Occipital lobe (tissue), 2 donors: ENCODE measurements around the gene CRTAC1. TPM values are rescaled to one million over a fixed set of nuclear protein-coding genes. Genes with fewer than 3 reads are reported as not detected.

Experiments
- DNase-seq: peaks from one replicate; lab custom pipeline; 2025; lab: John Stamatoyannopoulos, UW
- total RNA-seq: library from RNA; depleted of rRNA; stranded (reverse); fragments of >200 nt; gene quantifications from one replicate; pipeline ENCODE4 v1.2.3, GENCODE V29; 2014

Gene CRTAC1
- total RNA-seq, 1 donor from 2014 or later: 11.2 TPM

DNA sequence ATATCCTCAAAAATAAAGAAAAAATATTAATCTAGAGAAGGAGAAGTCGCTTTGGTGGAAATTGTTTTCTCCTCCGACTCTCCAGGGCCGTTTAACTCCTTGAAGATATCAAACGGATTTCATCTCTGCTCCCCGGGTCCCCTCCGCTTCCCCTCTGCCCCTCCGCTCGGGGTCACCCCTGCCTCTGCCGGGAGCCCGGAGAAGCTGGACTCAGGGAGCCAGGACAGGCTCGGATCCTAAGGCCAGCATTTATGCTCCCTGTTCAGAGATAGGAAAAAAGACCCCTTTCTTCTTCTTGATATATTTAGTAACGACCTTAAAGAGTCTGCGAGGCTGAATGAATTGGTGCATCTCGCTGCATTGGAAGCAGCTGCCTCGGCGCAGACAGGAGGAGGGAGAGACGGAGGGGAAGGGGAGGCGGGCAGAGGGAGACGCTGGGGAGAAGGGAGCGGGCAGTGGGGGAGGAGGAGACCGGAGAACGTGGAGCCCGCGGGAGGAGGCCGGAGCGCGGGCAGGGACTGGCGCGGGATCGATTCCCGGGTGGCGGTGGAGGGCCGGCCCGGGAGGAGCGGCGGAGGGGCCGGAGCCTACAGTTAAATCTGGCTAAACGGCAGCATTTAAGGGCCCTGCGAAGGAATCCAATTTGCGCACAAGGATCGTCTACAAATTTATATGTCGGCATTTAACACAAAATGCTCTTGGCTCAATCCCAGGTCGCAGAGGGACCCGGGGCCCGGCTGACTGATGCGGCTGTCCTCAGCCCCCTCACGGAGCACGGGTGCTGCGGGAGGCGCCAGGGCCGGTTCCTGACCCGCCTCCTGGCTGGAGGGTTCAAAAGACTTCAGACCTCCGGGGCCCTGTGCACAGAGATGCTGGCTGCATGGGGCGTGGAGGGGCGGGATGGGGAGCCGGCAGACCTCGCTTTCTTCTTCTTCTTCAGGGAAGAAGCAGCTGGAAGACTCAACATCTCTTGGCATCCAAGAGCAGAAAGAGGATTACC, 55.6 kb downstream of the CRTAC1 start:
- DNase-seq: peak; percentile 46

DNA sequence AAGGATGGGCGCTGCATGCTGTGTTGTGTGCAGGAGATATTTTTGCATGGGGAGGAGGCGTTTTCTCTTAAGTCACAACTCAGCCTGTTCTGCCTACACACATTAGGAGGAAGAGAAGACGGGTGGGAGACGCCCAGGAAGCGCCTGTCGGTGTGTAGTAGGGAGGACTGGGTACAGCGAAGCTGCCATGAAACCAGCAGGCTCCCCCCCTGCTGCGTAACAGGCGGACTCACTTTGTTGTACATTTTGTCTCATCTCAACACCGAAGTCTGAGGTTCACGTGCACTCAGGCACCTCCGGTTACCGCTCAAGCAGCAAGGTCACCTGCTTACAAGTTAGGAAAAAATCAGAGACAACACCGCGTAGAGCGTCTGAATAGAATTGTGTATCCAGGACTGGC, 56.3 kb downstream of the CRTAC1 start:
- peak; percentile 56 for DNase-seq

DNA sequence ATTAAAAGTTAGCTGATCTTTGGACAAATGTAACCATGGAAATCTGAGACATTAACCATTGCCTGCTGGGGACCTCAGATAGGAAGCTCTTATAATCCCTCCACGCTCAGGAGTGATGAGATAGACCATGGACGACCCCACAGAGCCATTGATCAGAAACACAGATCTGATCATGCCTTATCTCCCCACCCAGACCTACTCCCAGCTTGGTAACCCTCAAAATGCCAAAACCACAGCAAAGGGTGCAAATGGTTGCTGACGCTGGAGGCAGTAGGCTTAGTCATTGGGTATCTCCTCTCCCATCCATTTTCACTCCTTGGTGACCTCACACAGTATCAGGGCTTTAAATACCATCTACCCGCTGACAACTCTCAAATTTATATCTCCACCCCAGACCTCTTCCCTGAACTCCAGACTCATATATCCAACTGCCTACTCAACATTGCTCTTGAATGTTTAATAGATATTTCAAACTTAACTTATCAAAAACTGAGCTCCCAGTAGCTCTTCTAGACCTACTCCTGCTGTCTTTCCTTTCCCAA, 60.8 kb downstream of the CRTAC1 start:
- DNase-seq: no peak

DNA sequence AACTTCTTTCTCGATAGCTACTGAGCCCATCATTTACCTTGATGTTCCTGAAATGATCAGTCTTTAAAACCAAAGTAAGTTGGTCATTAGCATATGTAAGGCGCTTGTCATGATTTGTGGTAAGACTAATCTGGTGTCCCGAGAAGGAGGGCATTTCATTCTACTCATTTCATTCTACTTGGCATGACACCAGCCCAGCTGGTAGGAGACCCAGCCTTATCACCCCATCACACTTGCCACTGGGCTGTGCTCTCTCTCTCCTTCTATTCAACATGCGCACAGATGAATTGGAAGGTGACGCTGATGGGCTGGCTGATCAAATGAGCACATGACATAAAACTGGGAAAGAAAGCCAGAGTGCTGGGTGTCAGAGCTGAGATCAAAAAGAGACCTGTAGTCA, 65.7 kb downstream of the CRTAC1 start:
- DNase-seq: no peak

DNA sequence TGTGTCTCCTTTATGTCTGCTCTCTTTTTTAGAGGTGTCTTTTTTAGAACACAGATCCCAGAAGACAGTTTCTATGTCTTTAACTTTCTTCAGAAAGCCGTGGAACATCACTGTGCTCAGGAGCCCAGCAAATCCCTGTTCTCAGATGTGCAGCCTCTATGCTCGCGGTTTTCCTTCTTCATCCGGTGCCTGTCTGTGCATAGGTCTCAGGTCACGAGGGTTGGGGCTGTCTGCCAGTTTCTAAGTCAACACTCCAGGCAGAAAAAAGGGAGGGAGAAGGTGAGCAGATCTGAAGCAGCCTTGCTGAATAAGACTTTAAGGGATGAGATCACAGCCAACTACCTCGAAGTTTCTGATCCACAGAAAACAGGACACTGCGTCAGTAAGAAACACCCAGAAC, 68.5 kb downstream of the CRTAC1 start:
- no peak for DNase-seq

DNA sequence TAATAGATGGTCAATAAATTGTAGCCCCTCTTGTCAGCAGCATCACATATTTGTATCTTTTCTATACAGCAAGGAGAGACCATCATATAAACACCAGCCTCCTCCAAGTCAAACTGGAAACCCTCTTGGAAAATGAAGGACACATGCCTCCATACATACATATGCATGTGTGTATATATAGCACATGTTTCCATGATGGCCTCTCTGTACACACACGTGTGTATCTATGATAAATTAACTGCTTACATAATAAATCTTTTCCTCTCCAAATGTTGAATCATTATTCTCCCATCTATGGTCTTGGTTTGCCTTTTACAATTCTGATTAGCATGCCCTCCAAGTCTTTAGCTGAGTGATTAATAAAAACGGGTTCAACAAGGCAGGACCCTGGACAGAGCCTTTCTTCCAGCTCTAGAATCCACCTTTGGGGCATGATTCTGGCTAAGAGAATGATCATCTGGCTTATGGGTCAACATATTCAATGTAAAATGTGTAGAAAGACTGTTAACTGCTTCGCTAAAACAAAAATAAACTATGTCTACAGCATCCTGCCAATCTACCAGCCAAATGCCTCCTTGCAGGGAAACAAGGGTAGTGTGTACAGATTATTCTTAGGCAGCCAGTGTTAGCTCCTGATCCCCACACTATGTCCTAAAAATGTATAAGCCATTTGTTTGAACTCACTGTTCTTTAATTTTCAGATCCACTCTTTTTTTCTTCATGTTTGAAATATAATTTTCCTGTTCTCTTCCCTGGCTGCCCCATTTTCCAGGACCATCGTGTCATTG, 70.0 kb downstream of the CRTAC1 start:
- no peak for DNase-seq

DNA sequence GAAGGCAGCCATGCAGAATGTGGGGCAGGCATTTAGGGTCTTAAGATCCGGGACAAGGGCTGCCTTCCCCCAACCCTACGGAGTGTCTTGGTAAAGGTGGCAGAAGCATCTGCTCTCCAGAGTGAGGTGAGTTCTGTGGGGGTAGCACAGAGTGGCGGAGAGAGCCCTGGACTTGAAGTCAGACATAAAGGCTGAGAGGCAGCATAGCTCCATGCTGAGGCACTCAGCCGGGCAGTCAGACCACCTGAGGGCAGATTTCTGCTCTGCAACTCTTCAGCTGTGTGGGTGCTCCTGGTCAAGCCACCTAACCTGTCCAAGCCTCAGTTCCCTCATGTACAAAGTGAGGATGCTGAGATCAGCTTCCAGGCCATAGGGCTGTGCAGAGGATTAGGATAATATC, 81.0 kb downstream of the CRTAC1 start:
- no peak for DNase-seq

DNA sequence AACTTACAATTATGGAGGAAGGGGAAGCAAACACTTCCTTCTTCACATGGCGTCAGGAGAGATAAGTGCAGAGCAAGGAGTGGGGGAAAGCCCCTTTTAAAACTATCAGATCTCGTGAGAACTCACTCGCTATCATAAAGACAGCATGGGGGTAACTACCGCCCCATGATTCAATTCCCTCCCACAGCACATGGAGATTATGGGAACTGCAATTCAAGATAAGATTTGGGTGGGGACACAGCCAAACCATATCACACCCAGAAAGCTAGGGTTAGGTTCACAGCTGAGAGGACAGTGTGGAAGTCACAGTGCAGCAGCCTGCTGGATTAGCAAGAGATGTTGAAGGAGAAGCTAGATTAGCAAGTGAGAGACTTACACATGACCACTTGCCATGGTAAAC, 81.6 kb downstream of the CRTAC1 start:
- DNase-seq: no peak

DNA sequence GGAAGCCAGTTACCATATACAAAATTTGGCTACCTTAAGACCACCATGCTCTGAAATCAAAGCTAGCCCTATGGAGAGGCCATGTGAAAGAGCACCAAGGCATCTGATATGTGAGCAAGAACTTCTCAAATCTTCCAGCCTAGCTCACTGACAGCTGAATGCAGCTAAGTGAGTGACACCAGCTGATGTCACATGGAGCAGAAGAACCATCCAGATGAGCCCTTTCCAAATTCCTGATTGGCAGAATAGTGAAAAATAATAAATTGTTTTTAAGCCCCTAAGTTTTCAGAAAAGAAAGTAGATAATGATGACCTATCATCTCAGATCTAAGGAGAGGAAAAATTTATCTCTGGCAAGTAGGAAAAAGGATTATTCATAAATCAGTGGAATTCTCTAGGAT, 85.6 kb downstream of the CRTAC1 start:
- DNase-seq: no peak

DNA sequence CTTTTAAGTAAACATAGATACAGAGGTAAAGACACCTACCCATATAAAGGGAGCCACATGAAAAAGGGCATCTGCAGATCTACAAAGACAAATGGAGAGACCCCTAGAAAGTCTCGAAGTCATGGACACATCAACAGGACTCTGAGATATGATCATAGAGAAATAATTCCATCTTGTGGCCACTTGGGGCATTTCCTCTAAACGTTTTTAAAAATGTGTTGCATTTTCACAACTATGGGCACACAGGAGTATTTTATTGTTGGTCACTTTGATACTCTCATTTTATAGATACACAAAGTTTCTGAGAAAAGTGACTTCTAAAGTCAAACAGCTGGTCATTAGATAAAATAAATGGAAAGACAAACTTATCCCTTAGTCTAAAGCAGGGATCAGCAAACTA, 87.1 kb downstream of the CRTAC1 start:
- no peak for DNase-seq

DNA sequence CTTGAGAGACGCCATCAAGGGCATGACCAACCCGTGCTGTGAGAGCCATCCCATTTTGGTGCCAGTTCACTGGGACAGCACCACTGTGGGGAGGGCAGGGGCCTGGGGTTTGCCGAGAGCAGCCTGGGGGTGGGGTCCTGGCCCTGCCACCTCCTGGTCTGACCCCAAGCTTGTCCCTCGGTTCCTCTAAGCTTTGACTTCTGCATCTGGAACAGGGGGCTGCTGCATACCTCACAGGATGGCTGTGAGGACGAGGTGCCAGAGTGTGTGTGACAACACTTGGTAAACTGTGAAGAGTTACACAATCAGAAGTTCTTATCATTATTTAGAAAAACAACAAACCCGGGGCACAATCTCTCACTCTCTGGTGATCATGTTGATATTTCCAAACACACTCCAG, 89.9 kb downstream of the CRTAC1 start:
- DNase-seq: no peak

DNA sequence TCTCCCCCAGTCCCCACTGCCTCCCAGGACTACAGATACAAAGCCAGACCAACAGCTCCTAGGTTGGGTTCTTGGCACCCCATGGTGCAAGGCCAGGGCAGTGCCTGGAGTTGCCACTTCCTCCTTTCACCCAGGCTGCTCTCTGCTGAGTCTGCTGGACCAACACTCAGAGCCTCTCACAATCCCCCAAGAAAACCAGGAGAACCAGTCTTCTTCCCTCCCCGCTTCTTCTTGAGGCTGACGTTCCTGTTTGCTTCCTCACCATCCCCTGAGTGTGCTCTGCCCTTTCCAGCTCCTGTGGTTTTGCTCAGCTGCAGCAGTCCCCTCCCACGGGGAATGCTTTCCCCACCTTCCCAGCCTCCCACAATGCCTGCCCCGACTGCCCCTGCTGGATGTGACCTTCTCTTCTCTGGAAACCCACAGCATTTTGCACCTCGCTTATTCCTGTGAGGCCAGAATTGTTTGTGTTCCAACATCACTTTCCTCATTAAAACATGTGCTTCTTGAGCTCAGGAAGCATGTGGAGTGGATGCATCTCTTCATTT, 90.9 kb downstream of the CRTAC1 start:
- no peak for DNase-seq

DNA sequence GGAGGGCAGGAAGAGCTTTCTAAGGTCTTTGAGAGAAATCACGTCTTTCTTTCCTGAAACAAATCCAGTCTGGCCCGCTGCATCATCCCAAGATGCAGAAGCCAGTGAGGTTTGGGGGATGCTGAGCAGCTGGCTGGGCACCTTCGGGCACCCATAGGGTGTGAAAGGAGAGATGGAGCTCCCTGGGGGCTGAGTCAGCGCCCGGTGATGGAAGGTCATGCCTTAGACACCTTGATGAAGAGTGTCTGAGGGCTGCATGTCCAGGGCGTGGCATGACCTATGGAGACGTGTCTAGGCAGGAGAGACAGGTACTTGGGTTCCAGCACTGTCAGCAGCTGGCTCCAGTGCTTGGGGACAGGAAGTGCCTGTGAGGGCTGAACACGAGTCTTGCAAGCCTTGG, 92.5 kb downstream of the CRTAC1 start:
- DNase-seq: no peak

DNA sequence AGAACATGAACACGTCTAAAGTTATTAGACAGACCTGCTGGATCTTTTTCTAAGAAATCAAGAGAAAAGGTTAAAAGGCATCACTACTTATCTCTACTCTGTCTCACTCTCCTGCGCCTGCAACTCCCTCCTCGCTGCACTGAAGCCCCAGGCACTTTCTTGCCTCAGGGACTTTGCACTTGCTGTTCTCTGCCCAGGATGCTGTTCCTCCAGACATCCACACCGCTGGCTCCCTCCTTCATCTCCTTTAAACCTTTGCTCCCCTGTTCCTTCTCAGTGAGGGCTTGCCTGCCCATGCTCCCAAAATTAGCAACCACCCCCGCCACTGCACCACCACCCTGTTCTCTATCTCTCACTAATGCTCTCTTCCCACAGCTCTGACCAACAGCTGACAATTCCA, 93.4 kb downstream of the CRTAC1 start:
- DNase-seq: no peak

DNA sequence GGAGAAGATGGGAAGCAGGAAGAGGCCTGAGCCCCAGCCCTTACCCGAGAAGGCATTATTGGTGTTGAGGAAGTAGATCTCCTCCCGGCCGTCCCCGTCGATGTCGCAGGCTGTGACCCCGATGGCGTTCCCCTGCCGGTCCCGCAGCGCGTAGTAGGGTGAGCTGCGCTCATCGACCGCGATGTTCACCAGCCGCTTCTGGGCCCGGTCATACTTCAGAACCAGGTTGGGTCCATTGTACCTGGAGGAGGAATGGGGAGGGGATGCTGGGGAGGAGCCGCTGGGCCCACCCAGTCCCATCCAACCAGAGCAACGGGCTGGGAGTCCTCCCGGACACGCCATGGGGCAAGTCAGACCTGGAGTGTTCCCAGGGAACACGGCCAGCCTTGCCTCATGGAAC, 94.3 kb downstream of the CRTAC1 start:
- DNase-seq: no peak

DNA sequence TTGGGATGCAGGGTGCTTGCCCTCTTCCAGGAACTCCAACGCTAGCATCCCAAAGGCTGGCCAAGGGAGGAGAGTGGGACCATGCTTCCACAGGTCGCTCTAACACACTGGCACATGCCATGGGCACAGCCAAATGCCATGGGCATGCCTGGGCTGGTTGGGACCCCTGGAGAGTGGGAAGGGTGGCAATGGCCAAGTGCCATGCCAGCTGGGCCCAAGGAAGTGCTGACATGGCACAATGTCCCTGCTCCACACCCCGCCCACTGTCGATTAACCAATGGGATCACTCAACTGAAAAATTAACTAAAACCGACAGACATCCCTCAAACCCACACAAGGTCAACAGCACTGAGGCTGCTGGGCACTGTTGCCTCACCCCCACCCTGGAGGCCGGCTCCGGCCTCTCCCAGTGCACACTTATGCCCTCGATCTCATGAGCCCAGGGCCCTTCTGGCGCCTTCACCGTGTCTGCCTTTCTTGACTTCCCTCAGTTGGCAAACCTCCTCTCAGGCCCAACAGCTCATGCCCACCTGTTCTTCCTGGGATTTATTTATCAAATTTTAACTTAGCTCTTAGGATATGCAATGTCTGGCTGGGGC, 97.4 kb downstream of the CRTAC1 start:
- no peak for DNase-seq

DNA sequence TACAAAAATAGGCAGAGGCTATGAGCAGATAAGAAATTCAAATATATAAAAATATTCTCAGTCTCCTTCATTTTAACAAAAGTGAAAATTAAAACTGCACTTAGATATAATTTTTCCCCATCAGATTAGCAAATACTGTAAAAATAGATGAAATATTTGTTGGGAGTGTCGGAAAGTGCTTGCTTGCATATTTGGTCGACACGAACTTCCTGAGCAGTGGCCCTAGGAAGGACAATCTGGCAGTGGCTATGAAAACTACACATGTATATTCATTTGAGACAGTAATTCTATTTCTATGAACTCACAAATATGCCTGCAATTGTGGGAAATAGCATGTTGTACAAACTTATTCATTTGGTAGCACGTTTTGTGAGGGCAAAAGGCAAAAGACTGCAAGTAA, 99.4 kb downstream of the CRTAC1 start:
- no peak for DNase-seq

DNA sequence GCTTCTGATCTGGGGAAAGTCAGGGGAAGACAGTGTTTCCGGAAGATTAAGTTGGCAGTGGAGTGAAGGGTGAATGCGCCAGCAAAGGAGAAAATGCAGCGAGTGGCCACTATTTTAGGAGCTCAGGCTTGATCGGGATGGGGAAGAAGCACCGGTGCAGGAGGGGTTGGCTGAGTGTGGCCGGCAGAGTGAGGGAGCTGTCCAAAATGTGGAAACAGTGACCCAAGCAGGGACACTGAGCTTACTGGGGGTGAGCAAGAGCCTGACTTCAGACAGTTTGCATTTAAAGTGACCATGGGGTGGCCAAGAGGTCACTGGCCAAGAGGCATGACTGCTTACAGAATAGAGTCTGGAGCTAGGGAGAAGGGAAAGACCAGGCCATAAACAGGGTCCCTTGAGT, 101.5 kb downstream of the CRTAC1 start:
- DNase-seq: no peak

DNA sequence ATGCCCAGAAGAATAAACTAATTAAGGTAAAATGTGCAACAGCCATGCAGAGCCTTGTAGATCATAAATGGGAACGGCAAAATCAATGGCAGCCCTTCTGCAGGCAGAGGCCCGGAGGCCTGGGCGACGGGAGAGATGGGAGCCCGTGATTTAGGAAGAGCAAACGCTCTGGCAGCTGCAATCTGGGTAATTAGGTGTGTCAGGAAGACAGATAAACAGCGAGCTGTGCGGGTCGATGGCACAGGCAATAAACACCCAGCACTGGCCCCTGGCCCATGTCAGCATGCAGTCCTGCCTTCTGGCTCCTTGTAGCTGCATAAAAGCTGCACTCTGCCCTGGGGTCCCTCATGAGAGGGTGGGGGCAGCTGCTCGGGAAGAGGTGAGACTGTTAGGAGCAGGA, 102.8 kb downstream of the CRTAC1 start:
- DNase-seq: no peak

DNA sequence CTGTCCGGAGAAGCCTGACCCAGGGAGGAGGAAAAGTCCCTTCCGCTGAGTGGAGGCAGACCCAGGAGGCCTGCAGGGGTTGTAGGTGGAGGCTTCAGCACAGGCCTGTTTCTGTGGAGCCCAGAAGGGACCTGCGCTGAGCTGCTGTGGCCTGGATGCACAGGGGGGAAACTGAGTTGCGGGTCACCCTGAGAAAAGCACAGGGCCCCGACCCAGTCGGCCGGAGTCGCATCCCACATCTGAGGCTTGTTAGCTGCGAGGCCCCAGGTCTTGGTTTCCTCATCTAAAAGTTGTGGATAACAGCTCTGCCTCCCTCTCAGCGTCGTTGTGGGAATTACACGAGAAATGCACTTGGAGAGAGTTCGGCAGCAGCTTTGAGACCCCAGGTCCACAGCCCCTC, 104.4 kb downstream of the CRTAC1 start:
- DNase-seq: no peak

DNA sequence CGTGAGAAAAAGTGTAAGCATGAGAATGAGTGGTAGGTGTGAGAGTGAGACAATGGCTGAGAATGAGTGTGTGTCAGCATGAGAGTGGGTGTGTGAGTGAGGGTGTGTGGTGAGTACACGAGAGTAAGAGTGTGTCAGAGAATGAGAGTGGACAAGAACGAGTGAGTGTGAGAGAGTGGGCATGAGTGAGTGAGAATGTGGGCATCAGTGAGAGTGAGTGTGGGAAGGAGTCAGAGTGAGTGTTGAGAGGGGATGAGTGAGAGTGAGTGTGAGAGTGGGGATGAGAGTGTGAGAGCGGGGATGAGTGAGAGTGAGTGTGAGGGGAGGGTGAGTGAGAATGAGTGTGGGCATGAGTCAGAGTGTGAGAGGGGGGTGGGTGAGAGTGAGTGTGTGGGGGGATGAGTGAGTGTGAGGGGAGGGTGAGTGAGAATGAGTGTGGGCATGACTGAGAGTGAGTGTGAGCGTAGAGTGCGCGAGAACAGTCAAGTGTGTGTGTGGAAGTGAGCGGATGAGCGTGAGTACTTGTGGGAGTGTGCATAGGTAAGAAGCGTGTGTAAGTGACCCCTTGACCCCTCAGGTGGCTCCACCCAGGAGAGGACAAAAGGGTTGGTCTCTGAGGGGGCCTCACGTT, 105.0 kb downstream of the CRTAC1 start:
- DNase-seq: no peak
